Measurements from ENCODE around the gene DUSP22.

Gene DUSP22

GRCh38 chr6:330948-331347 lies 38.7 kb downstream of the DUSP22 start:
- H3K79me2 ChIP-seq = no peaks in the 10 kb centered on the region
- TF ChIP-seq CTCF (IDR thresholded peaks at IDR 0.05) = no peak
- no peak overlapping the region for H3K27ac ChIP-seq
- H3K9me3 ChIP-seq (ENCODE audit: control insufficient read depth, low read length) = no peaks in the 10 kb centered on the region
- H3K4me1 ChIP-seq = peaks cover 9% of the 10 kb centered on the region
- no peak overlapping the region for H3K9ac ChIP-seq
- H3K4me3 ChIP-seq (ENCODE audit: low read depth, low read length) = no peak overlapping the region
- H2AFZ ChIP-seq = no peak overlapping the region
- H3K36me3 ChIP-seq (ENCODE audit: control insufficient read depth, insufficient read depth, low read length) = no peaks in the 10 kb centered on the region
- no peak overlapping the region for H3K4me2 ChIP-seq (ENCODE audit: low read length)
- H3K27me3 ChIP-seq (ENCODE audit: control insufficient read depth, insufficient read depth, low read length) = no peaks in the 10 kb centered on the region

GRCh38 chr6:331622-332521 lies 39.6 kb downstream of the DUSP22 start:
- Histone ChIP-seq H3K4me3 (ENCODE audit: low read depth, low read length) (no peak overlapping the region), H3K9ac (no peak overlapping the region), H3K36me3 (ENCODE audit: control insufficient read depth, insufficient read depth, low read length) (no peaks in the 10 kb centered on the region), H3K79me2 (no peaks in the 10 kb centered on the region), H3K4me1 (peaks cover 9% of the 10 kb centered on the region), H3K27me3 (ENCODE audit: control insufficient read depth, insufficient read depth, low read length) (no peaks in the 10 kb centered on the region), H3K4me2 (ENCODE audit: low read length) (no peak overlapping the region), H2AFZ (no peak overlapping the region), H3K9me3 (ENCODE audit: control insufficient read depth, low read length) (no peaks in the 10 kb centered on the region), H3K27ac (no peak overlapping the region)
- TF ChIP-seq CTCF (IDR thresholded peaks at IDR 0.05) = no peak

- TF ChIP-seq CTCF (IDR thresholded peaks at IDR 0.05) = no peak
- H3K36me3 ChIP-seq (ENCODE audit: control insufficient read depth, insufficient read depth, low read length) = no peaks in the 10 kb centered on the region
- no peak overlapping the region for H3K4me3 ChIP-seq (ENCODE audit: low read depth, low read length)
- peaks cover 6% of the 10 kb centered on the region for H3K4me1 ChIP-seq
- H3K27me3 ChIP-seq (ENCODE audit: control insufficient read depth, insufficient read depth, low read length) = no peaks in the 10 kb centered on the region
- H3K79me2 ChIP-seq = no peaks in the 10 kb centered on the region
- no peak overlapping the region for H3K9ac ChIP-seq
- H2AFZ ChIP-seq = no peak overlapping the region
- no peak overlapping the region for H3K4me2 ChIP-seq (ENCODE audit: low read length)
- no peaks in the 10 kb centered on the region for H3K9me3 ChIP-seq (ENCODE audit: control insufficient read depth, low read length)
- no peak overlapping the region for H3K27ac ChIP-seq
Observed at GRCh38 chr6:332671-333070, 40.4 kb downstream of the DUSP22 start.

GRCh38 chr6:333379-334002 lies 41.2 kb downstream of the DUSP22 start:
- Histone ChIP-seq H3K4me2 (ENCODE audit: low read length) (no peak overlapping the region), H2AFZ (no peak overlapping the region), H3K79me2 (no peaks in the 10 kb centered on the region), H3K4me3 (ENCODE audit: low read depth, low read length) (no peak overlapping the region), H3K9ac (no peak overlapping the region), H3K36me3 (ENCODE audit: control insufficient read depth, insufficient read depth, low read length) (no peaks in the 10 kb centered on the region), H3K27me3 (ENCODE audit: control insufficient read depth, insufficient read depth, low read length) (no peaks in the 10 kb centered on the region), H3K9me3 (ENCODE audit: control insufficient read depth, low read length) (no peaks in the 10 kb centered on the region), H3K27ac (no peak overlapping the region), H3K4me1 (peaks cover under 1% of the 10 kb centered on the region)
- no peak for TF ChIP-seq CTCF (IDR thresholded peaks at IDR 0.05)
